Transverse colon (tissue), 4 donors: Measurements from ENCODE around the gene GLRA3. TPM values are rescaled to one million over a fixed set of nuclear protein-coding genes. Genes with fewer than 3 reads are reported as not detected.

Source experiments
- DNase-seq: peaks from one replicate; pipeline ENCODE4 v3.0.0-alpha.2; 2019
- H3K27ac ChIP-seq, 4 donors: fragments of 200-600 bp; sonication (generic); 2 replicates each; pipeline ENCODE4 v1.5.1; 2016 to 2018; ENCODE audit warnings: inconsistent platforms in 4 of 4
- H3K27me3 ChIP-seq: fragments of 200-600 bp; sonication (generic); 2 replicates; pipeline ENCODE4 v1.5.1; 2017; ENCODE audit warnings: inconsistent platforms
- H3K36me3 ChIP-seq, 4 donors: fragments of 200-600 bp; sonication (generic); 2 replicates each; pipeline ENCODE4 v1.5.1; 2017 to 2019; ENCODE audit warnings: inconsistent platforms in 4 of 4
- H3K4me1 ChIP-seq, 4 donors: fragments of 200-600 bp; sonication (generic); 2 replicates each; pipeline ENCODE4 v1.5.1; 2017 to 2020; ENCODE audit warnings: inconsistent platforms in 4 of 4
- H3K4me3 ChIP-seq, 4 donors: fragments of 200-600 bp; sonication (generic); 1 replicate in 1 of 4; 2 replicates in 3 of 4; pipeline versions ENCODE4 v1.5.1 to v1.6.1; 2017 to 2019; ENCODE audit warnings: inconsistent platforms in 4 of 4
- H3K9me3 ChIP-seq, 2 donors: fragments of 200-600 bp; sonication (generic); 2 replicates each; pipeline ENCODE4 v1.5.1; 2017 to 2019; ENCODE audit warnings: inconsistent platforms in 2 of 2
- EP300 ChIP-seq: sonication (generic); formaldehyde crosslinking; IDR thresholded peaks from one replicate; pipeline ENCODE4 v1.6.1; 2017; ENCODE audit warnings: antibody characterized with exemption, low read depth
- POLR2A ChIP-seq: fragments of 450-650 bp; IDR thresholded peaks from one replicate; pipeline ENCODE4 v1.6.1; 2016; ENCODE audit warnings: antibody characterized with exemption, mild to moderate bottlenecking, moderate library complexity
- POLR2AphosphoS5 ChIP-seq, 3 donors: sonication (generic); formaldehyde crosslinking; IDR thresholded peaks; one replicate each; pipeline ENCODE4 v1.6.1; 2016; ENCODE audit warnings: antibody characterized with exemption in 3 of 3
- WGBS, 2 donors: methylation state at CpG; one replicate each; pipeline ENCODE4 v1.1.5; 2018; ENCODE audit warnings: low coverage in 1 of 2; 5-methylcytosine and 5-hydroxymethylcytosine counted together
- in situ Hi-C, 4 donors: fragments of 200-750 bp; cut with MboI; loops; one replicate each; pipeline versions ENCODE4 v1.15.0 to v1.15.1; 2017; ENCODE audit warnings: low sequenced_read_pairs in 3 of 4, low pct_ligation_motif_present in 1 of 4, low pct_unique_long_range_greater_than_20kb in 1 of 4
- intact Hi-C: fragments of 100-400 bp; cut with DNase I; formaldehyde crosslinking; loops from one replicate; pipeline ENCODE4 v1.15.1; 2023; ENCODE audit warnings: low total_unique reads
- total RNA-seq, 4 donors: library from RNA; depleted of rRNA; stranded (reverse); fragments of >200 nt; gene quantifications; one replicate each; pipeline ENCODE4 v1.1.0, GENCODE V29; 2016
- TF ChIP-seq, protein P1 (sequence below), 5 experiments: fragments of 200-600 bp in 3 of 5; fragments of 450-650 bp in 2 of 5; sonication (generic) in 3 of 5; IDR thresholded peaks; 1 replicate in 2 of 5; 2 replicates in 3 of 5; pipeline ENCODE4 v1.5.1; 2016 to 2017; ENCODE audit warnings: antibody characterized with exemption in 5 of 5, inconsistent platforms in 3 of 5, mild to moderate bottlenecking in 2 of 5, moderate library complexity in 1 of 5

GLRA3 gene
- total RNA-seq, 4 donors from 2014 or later: not detected

- 77 to 83% methylated on average over 2 to 3 of the region's 3 CpGs for WGBS, 2 donors
- no peaks in the 10 kb centered on the region for H3K36me3 ChIP-seq
- in situ Hi-C loops: no loop called here
- intact Hi-C loops: no loop called here
- H3K9me3 ChIP-seq: no peaks in the 10 kb centered on the region
- H3K27ac ChIP-seq: no peak overlapping the region
- H3K27me3 ChIP-seq: no peaks in the 10 kb centered on the region
- peaks cover 0 to 6% (median 0%) of the 10 kb centered on the region in 4 donors for H3K4me1 ChIP-seq
- no peak overlapping the region for H3K4me3 ChIP-seq
- TF ChIP-seq POLR2AphosphoS5 (IDR thresholded peaks at IDR 0.05): no peak
- TF ChIP-seq POLR2A: no peak
- no peak for TF ChIP-seq EP300
- TF ChIP-seq, protein P1, sequence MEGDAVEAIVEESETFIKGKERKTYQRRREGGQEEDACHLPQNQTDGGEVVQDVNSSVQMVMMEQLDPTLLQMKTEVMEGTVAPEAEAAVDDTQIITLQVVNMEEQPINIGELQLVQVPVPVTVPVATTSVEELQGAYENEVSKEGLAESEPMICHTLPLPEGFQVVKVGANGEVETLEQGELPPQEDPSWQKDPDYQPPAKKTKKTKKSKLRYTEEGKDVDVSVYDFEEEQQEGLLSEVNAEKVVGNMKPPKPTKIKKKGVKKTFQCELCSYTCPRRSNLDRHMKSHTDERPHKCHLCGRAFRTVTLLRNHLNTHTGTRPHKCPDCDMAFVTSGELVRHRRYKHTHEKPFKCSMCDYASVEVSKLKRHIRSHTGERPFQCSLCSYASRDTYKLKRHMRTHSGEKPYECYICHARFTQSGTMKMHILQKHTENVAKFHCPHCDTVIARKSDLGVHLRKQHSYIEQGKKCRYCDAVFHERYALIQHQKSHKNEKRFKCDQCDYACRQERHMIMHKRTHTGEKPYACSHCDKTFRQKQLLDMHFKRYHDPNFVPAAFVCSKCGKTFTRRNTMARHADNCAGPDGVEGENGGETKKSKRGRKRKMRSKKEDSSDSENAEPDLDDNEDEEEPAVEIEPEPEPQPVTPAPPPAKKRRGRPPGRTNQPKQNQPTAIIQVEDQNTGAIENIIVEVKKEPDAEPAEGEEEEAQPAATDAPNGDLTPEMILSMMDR (IDR thresholded peaks at IDR 0.05): no peak
- no peak for DNase-seq
Observed at GRCh38 chr4:174616661-174617060, 212.4 kb downstream of the GLRA3 start.

DNA sequence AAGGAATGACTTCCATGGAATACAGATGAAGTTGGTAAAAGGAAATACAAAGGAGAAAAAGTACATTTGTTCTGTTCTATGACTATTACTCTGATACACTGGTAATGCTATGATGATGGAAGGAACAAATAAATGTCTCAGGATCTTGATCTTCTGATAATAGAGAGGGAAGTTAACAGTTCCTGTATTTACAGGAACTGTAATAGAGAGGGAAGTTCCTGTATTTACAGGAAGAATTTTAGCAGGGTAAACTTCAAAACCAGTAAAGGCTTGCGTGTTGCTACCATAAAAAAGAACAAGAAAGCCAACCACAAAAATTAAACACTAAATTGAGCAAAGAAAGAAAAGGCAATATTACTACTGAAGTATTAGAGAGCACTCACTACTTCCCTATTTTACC, 215.1 kb downstream of the GLRA3 start:
- no peaks in the 10 kb centered on the region for H3K36me3 ChIP-seq
- H3K27me3 ChIP-seq: no peaks in the 10 kb centered on the region
- no peak for DNase-seq
- 33 to 55% methylated on average over 1 of the region's 1 CpG for WGBS, 2 donors
- in situ Hi-C loops (no loop called here), intact Hi-C loops (no loop called here)
- no peak for TF ChIP-seq EP300
- no peak for TF ChIP-seq POLR2AphosphoS5 (IDR thresholded peaks at IDR 0.05)
- TF ChIP-seq POLR2A: no peak
- TF ChIP-seq, protein P1 (IDR thresholded peaks at IDR 0.05): no peak
- no peak overlapping the region for H3K27ac ChIP-seq
- H3K4me3 ChIP-seq: no peak overlapping the region
- H3K9me3 ChIP-seq: no peaks in the 10 kb centered on the region
- H3K4me1 ChIP-seq: peaks cover 0 to 6% (median 0%) of the 10 kb centered on the region in 4 donors

DNA sequence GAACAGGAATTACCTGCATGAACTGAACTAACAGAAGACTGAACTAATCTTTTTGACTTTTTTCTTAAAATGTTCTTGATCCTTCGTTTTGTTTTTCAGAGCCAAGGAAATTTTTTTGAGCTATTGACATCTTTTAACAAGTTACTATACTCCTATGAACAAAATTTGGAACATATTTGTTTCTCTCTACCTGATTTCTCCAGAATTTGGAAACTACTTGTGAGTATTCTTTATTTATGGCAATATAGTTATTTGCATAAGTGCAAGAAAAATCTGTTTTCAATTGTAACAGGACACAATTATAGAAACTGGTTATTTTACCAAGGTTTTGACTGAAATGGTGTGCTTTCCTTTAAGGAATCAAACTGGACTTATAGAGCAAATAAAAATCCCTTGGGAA, 217.3 kb downstream of the GLRA3 start:
- no peaks in the 10 kb centered on the region for H3K36me3 ChIP-seq
- no peak overlapping the region for H3K27ac ChIP-seq
- no peak for DNase-seq
- no peaks in the 10 kb centered on the region for H3K27me3 ChIP-seq
- no peaks in the 10 kb centered on the region for H3K4me1 ChIP-seq
- no peaks in the 10 kb centered on the region for H3K9me3 ChIP-seq
- WGBS, 2 donors: 90 to 92% methylated on average over 1 of the region's 1 CpG
- intact Hi-C loops: no loop called here
- in situ Hi-C loops: no loop called here
- TF ChIP-seq POLR2A: no peak
- TF ChIP-seq, protein P1 (IDR thresholded peaks at IDR 0.05): no peak
- TF ChIP-seq EP300: no peak
- TF ChIP-seq POLR2AphosphoS5 (IDR thresholded peaks at IDR 0.05): no peak
- no peak overlapping the region for H3K4me3 ChIP-seq

DNA sequence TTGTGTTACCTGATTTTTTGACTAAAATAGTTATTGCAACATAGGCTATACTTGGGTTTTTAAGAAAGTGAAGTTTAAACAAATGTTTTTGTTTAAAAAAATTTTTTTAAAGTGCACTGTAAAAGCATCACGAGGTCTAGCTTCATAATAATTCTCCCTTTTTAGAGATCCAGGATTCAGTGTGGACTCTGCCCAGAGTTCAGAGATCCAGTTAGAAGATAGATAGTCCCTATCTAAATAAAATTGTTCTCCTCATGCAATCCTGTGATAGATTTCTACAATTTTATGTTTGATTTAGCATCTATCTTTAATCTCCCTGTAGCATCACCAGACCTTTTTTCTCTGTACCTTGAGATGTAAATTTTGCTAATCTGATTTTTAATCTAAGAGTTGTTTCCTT, 221.3 kb downstream of the GLRA3 start:
- TF ChIP-seq POLR2A (no peak), POLR2AphosphoS5 (IDR thresholded peaks at IDR 0.05) (no peak), EP300 (no peak)
- TF ChIP-seq, protein P1 (IDR thresholded peaks at IDR 0.05): no peak
- Histone ChIP-seq H3K36me3 (no peaks in the 10 kb centered on the region), H3K4me3 (no peak overlapping the region), H3K4me1 (no peaks in the 10 kb centered on the region), H3K9me3 (no peaks in the 10 kb centered on the region), H3K27me3 (no peaks in the 10 kb centered on the region), H3K27ac (no peak overlapping the region)
- DNase-seq: no peak
- intact Hi-C loops: no loop called here
- in situ Hi-C loops: no loop called here
- WGBS, 2 donors: 66 to 80% methylated on average over 1 of the region's 1 CpG
